Fibroblast of pulmonary artery (primary cell): ENCODE results near the gene ANKRD22.
A peak's percentile ranks its signal among the peaks of the same experiment; 100 is the strongest.

ENCODE experiments used
- DNase-seq: peaks from one replicate; pipeline ENCODE4 v3.0.0-alpha.2; 2010; ENCODE audit warnings: low read depth
- H3K4me3 ChIP-seq: replicated peaks from 2 replicates; pipeline ENCODE4 v1.5.1; 2011; ENCODE audit warnings: low read depth, mild to moderate bottlenecking, control low read depth, low read length, moderate library complexity
- CTCF ChIP-seq: IDR thresholded peaks from 2 replicates; pipeline ENCODE4 v1.5.1; 2011; ENCODE audit warnings: mild to moderate bottlenecking, control low read depth, low read length, inconsistent platforms; ENCODE audit errors: missing control alignments

Gene ANKRD22

GRCh38 chr10:88851706-88852105 is at the start of gene ANKRD22:
ANKRD22 (minus strand) TSS chr10:88851844; CDS start chr10:88851607, 237 bp downstream.
- TF ChIP-seq CTCF, result no peak
- no peak within 1 kb of the TSS for H3K4me3 ChIP-seq
- DNase-seq, result peak; percentile 74

- no peak overlapping the region for H3K4me3 ChIP-seq
- no peak for TF ChIP-seq CTCF
- no peak for DNase-seq
These were observed 48.2 kb upstream of the ANKRD22 start for GRCh38 chr10:88899886-88900285.

GRCh38 chr10:88898727-88899126 is 47.1 kb upstream of the ANKRD22 start:
- no peak for DNase-seq
- no peak overlapping the region for H3K4me3 ChIP-seq
- TF ChIP-seq CTCF, result no peak

- no peak for TF ChIP-seq CTCF
- no peak overlapping the region for H3K4me3 ChIP-seq
- no peak for DNase-seq
These were observed 45.6 kb upstream of the ANKRD22 start for GRCh38 chr10:88896994-88897853.

GRCh38 chr10:88896372-88896993 is 44.8 kb upstream of the ANKRD22 start:
- no peak overlapping the region for H3K4me3 ChIP-seq
- no peak for TF ChIP-seq CTCF
- DNase-seq, result no peak

- no peak for DNase-seq
- no peak for TF ChIP-seq CTCF
- no peak overlapping the region for H3K4me3 ChIP-seq
These were observed 43.6 kb upstream of the ANKRD22 start for GRCh38 chr10:88895250-88895649.
